Esophagus squamous epithelium (tissue), 4 donors: ENCODE results near the gene PSKH1.

ENCODE experiments used
- POLR2A ChIP-seq, 4 donors: fragments of 450-650 bp; IDR thresholded peaks; one replicate each; pipeline ENCODE4 v1.6.1; 2017; ENCODE audit warnings: antibody characterized with exemption in 4 of 4, mild to moderate bottlenecking in 4 of 4, moderate library complexity in 3 of 4
- TF ChIP-seq, protein P1 (sequence below), 6 experiments: fragments of 450-650 bp in 4 of 6; fragments of 200-600 bp in 2 of 6; sonication (generic) in 2 of 6; IDR thresholded peaks; one replicate each; pipeline ENCODE4 v1.5.1; 2016 to 2019; ENCODE audit warnings: antibody characterized with exemption in 6 of 6, mild to moderate bottlenecking in 4 of 6, moderate library complexity in 4 of 6

DNA sequence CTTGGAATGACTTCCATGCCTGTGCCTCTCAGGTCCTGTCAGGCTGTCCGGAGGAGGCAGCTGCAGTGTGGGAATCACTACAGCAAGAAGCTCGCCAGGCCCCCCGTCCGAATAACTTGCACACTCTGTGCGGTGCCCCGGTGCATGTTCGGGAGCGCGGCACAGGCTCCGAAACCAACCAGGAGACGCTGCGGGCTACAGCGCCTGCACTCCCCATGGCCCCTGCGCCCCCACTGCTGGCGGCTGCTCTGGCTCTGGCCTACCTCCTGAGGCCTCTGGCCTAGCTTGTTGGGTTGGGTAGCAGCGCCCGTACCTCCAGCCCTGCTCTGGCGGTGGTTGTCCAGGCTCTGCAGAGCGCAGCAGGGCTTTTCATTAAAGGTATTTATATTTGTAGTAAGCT is 7.1 kb upstream of the PSKH1 start:
- TF ChIP-seq, protein P1, sequence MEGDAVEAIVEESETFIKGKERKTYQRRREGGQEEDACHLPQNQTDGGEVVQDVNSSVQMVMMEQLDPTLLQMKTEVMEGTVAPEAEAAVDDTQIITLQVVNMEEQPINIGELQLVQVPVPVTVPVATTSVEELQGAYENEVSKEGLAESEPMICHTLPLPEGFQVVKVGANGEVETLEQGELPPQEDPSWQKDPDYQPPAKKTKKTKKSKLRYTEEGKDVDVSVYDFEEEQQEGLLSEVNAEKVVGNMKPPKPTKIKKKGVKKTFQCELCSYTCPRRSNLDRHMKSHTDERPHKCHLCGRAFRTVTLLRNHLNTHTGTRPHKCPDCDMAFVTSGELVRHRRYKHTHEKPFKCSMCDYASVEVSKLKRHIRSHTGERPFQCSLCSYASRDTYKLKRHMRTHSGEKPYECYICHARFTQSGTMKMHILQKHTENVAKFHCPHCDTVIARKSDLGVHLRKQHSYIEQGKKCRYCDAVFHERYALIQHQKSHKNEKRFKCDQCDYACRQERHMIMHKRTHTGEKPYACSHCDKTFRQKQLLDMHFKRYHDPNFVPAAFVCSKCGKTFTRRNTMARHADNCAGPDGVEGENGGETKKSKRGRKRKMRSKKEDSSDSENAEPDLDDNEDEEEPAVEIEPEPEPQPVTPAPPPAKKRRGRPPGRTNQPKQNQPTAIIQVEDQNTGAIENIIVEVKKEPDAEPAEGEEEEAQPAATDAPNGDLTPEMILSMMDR (IDR thresholded peaks at IDR 0.05) = no peak
- no peak for TF ChIP-seq POLR2A (IDR thresholded peaks at IDR 0.05)
